HG02885 (cell line): ENCODE data around the gene ZNF155.
A peak's percentile ranks its signal among the peaks of the same experiment; 100 is the strongest.

Experiments used
- ATAC-seq: cut with Tn5 transposase; IDR thresholded peaks from one replicate; pipeline ENCODE4 v1.9.1; 2021; ENCODE audit warnings: mild to moderate bottlenecking; ENCODE audit not compliant: unreplicated experiment, poor library complexity

The ZNF155 gene

DNA sequence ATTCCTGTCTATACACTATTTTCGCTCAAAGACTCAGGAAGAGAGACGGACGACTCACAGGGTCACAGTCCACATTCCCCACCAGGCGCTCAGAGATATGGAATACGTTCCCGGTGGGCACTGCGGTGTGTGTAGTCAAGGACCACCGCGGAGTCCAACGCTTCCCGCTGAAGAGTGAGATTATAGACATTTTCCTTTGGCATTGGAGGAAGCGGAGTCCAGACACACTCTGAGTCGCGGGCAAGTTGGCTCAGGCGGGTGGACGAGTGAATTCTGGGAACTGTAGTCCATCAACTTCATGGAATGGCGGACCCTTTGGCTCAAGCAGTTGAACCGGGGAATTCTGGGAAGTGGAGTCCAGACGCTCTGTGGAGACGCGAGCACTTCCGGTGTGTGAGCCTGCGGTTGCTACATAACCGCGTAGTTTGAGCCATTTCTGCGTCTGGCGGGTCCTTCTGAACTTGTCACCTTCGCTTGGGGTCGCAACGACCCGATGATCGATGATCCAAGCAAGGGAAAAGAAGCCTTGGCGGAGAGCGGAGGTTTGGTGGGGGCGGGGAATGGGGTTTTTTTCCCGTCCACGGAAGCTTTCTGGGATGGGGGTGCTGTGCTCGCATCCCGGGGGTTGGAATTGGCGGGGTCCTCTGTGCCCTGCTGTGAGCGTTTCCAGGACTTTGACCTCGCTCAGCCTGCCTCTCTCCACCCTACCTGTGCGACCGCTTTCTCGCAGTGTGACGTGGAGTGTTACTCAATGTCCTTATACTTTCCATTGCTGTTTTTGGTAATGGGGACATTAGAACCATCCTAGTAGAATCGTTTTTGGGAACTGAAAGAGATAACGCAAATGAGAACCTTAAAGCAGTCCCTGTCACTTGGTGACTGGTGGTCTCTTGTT lies 18.8 kb downstream of the ZNF155 start, which contains the start of gene ZNF230:
ZNF230 (plus strand) TSS at position 392 of the 895 bp plus-strand sequence. CDS start 4,122 bp downstream, outside the sequence.
- ATAC-seq, result peak; percentile 95

GRCh38 chr19:44003461-44004009 lies 19.5 kb downstream of the ZNF155 start:
- peak; percentile 7 for ATAC-seq

- ATAC-seq, result no peak
These were observed 22.0 kb downstream of the ZNF155 start for GRCh38 chr19:44005973-44006372.

- no peak for ATAC-seq
These were observed 23.5 kb downstream of the ZNF155 start for GRCh38 chr19:44007473-44007872.

GRCh38 chr19:44010468-44010867 lies 26.5 kb downstream of the ZNF155 start:
- ATAC-seq, result no peak

- ATAC-seq, result no peak
These were observed 35.5 kb downstream of the ZNF155 start for GRCh38 chr19:44019498-44019897.

DNA sequence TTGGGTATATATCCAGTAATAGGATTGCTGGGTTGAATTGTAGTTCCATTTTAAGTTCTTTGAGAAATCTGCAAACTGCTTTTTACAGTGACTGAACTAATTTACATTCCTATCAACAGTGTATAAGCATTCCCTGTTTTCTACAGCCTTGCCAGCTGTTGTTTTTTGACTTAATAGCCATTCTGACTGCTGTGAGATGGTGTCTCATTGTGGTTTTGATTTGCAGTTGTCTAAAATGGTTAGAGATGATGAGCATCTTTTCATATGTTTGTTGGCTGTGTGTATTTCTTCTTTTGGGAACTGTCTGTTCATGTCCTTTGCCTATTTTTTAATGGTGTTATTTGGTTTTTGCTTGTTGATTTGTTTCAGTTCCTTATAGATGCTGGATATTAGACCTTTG lies 37.2 kb downstream of the ZNF155 start:
- ATAC-seq, result no peak

DNA sequence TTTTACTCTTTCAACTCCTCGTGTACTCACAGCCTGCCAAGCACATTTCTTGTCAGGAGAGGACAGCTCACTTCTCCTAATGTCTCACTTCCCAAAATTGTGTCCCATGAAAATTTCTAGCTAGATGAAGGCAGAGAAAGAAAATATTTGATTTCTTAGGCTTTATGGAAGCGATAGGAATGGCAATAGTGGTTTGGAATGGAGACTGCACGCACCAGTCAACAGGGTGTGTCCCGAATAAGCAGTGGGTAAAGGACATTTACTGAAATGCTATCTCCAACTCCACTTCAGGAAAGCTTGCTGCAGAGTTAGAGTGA lies 40.9 kb downstream of the ZNF155 start:
- no peak for ATAC-seq

DNA sequence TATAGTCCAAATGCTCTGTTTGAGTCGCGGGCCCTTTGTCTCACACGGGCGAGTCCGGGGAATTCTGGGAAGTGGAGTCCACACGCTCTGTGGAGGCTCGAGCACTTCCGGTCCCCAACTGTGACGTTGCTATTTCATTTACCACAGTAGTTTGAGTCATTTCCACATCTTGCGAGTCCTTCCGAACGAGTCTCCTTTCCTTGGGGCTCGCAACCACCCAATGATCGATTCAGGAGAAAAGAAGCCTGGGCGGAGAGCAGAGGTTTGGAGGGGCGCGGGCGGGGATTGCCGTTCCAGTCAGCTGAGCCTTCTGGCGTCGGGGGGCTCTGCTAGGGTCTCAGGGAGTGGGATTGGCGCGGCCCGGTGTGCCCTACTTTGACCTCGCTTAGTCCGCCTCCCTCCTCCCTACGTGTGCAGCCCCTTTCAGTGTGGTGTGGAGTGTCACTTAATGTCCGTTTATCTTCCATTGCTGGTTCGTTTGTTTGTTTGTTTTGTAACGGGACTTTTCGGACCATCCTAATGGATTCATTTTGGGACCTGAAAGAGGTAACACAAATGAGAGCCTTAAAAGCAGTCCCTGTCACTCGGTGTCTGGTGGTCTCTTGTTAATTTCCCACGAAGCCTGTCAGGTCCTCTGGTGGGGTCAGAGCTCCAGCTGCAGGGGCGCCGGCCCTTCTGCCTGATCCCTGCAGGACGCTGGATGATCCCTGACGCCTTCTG lies 41.4 kb downstream of the ZNF155 start, which contains the start of gene ZNF222:
ZNF222 (plus strand) TSS at position 163 of the 720 bp plus-strand sequence; CDS start at position 221, 58 bp downstream.
- peak; percentile 98 for ATAC-seq

- ATAC-seq, result no peak
These were observed 42.6 kb downstream of the ZNF155 start for GRCh38 chr19:44026622-44027021.

GRCh38 chr19:44032001-44032610 lies 48.1 kb downstream of the ZNF155 start:
- ATAC-seq, result no peak

- no peak for ATAC-seq
These were observed 58.2 kb downstream of the ZNF155 start for GRCh38 chr19:44042147-44042546.
